Cardiac fibroblast (primary cell): ENCODE data around the gene SBSN.

Experiments used
- DNase-seq, 2 donors: peaks; one replicate each; pipeline versions ENCODE4 v3.0.0 to v3.0.0-alpha.2; 2010; ENCODE audit warnings: low read depth in 2 of 2
- H3K4me3 ChIP-seq, 2 donors: replicated peaks in 1 of 2; 1 replicate in 1 of 2; 2 replicates in 1 of 2; pipeline ENCODE4 v1.5.1; 2011; ENCODE audit warnings: low read depth in 2 of 2, low read length in 2 of 2, mild to moderate bottlenecking in 2 of 2, moderate library complexity in 1 of 2
- CTCF ChIP-seq: IDR thresholded peaks from one replicate; pipeline ENCODE4 v1.5.1; 2011; ENCODE audit warnings: low read depth, mild to moderate bottlenecking, low read length, inconsistent platforms

The SBSN gene

GRCh38 chr19:35554076-35554475, 26.0 kb upstream of the SBSN start:
- no peak overlapping the region for H3K4me3 ChIP-seq
- no peak for TF ChIP-seq CTCF
- no peak for DNase-seq

DNA sequence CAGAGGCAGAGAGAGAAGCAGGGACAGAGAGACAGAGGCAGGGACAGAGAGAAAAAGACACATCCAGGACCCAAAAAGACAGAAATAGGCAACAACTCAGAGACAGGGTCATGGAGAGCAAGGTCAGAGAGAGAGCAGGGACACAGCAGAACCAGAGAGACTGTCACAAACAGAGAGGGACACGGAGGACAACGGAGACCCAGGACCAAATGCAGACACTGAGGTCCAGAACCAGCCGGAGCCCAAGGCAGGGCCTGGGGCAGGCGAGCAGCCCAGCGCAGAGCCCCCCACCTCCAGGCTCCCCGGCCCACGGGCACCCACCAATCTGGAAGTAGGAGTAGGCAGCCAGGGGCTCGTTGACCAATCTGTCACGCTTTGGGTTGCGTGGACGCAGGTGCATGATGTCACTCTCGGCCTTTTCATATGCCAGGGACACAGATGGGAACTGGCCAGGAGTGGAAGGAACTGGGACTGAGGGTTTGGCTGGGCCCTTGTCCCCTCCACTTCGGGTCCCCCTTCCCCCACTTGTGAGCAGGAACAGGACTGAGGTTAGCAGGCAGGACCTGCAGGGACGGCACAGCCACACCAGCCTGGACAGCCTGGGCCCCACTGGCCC, 25.4 kb upstream of the SBSN start:
- TF ChIP-seq CTCF = no peak
- no peak for DNase-seq

DNA sequence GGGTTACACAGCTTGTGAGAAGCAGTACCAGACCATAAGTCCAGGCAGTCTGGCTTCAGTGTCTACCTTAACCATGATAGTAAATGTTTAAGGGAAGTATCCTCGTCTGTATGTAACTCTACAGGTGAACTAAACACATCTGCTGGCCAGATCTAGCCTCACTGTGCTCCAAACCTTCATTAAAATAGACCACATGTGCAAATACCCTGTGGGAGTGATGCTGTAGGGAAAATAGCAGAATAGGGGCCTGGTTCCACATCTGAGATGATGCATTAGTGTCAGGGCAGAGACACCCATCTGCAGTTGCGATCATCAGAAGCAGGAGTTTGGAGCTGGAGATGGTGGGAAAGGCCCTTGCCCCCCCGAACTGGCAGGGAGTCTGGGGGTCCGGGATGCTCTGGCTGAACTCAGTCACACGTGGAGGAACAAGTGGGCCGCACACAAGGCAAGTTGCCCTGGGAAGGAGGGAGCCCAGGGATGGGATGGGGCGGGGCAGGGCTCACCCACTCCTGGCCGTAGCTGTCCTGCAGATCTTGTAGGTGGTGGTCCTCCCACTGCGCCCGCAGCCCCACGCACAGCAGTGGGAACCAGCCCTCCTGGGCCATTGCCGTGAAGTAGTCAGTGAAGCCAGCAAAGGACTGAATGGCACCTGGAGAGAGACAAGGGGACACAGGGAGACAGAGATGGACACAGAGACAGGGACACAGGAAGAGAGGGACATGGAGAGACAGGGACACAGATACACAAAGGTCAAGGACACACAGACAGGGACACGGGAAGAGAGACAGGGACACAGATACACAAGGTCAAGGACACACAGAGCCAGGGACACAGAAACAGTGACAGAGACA, 24.6 kb upstream of the SBSN start:
- no peak overlapping the region for H3K4me3 ChIP-seq
- DNase-seq = no peak
- no peak for TF ChIP-seq CTCF

More for the DNA sequence above, 25.4 kb upstream of the SBSN start:
- H3K4me3 ChIP-seq = no peak overlapping the region

- DNase-seq = no peak
- no peak for TF ChIP-seq CTCF
- no peak overlapping the region for H3K4me3 ChIP-seq
Measured at GRCh38 chr19:35551091-35551810, 23.1 kb upstream of the SBSN start.

GRCh38 chr19:35549879-35550523, 21.9 kb upstream of the SBSN start:
- no peak for TF ChIP-seq CTCF
- no peak overlapping the region for H3K4me3 ChIP-seq
- no peak for DNase-seq

- peak; percentile 80 for TF ChIP-seq CTCF
- no peak overlapping the region for H3K4me3 ChIP-seq
- DNase-seq = peak; percentile 77 to 78
Measured at GRCh38 chr19:35549174-35549788, 21.2 kb upstream of the SBSN start.
